GM19328 (cell line): ENCODE data around the gene PGM1.

Experiments
- ATAC-seq: cut with Tn5 transposase; IDR thresholded peaks from one replicate; pipeline ENCODE4 v1.9.1; 2021; ENCODE audit warnings: mild to moderate bottlenecking, moderate library complexity; ENCODE audit not compliant: unreplicated experiment

The PGM1 gene

DNA sequence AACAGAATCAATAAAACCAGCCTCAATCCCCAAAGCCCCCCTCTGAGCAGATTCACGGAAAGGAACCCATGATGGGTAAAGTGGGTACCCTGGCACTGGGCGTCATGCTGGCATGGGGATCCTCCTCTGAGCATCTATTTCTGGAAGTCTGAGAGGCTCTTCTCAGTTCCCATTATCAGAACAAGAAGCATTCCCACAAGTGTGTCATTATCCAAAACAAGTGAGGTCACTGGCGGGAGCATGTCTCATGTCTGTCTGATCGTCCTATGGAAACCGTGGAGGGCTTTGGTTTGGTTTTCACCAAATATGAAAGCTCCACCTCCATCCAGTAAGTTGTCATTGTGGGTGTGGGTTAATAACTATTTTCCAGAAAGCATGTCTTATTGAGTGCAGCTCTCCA is 70.7 kb downstream of the PGM1 start:
- ATAC-seq, result no peak

- ATAC-seq, result no peak
Observed at GRCh38 chr1:63664742-63665141, 71.5 kb downstream of the PGM1 start.

DNA sequence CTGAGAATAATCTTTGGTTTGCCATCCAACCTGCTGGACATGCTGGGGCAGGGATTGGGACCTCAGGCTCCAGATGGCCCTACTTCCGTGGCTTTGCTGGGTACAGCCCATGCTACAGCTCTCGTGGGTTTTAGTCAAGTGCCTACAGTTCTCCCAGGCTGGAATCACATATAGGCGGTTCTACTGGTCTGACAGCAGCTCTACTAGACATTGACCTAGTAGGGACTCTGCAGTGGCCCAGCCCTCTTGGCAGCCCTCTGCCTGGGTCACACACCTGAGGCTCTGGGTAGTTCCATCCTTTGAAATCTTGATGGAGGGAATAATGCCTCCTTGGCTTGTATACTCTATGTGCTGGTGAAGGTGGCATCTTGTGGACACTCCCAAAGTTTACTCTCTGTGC is 72.2 kb downstream of the PGM1 start:
- no peak for ATAC-seq

- ATAC-seq, result no peak
Observed at GRCh38 chr1:63665824-63666223, 72.6 kb downstream of the PGM1 start.

- no peak for ATAC-seq
Observed at GRCh38 chr1:63668298-63668697, 75.1 kb downstream of the PGM1 start.

DNA sequence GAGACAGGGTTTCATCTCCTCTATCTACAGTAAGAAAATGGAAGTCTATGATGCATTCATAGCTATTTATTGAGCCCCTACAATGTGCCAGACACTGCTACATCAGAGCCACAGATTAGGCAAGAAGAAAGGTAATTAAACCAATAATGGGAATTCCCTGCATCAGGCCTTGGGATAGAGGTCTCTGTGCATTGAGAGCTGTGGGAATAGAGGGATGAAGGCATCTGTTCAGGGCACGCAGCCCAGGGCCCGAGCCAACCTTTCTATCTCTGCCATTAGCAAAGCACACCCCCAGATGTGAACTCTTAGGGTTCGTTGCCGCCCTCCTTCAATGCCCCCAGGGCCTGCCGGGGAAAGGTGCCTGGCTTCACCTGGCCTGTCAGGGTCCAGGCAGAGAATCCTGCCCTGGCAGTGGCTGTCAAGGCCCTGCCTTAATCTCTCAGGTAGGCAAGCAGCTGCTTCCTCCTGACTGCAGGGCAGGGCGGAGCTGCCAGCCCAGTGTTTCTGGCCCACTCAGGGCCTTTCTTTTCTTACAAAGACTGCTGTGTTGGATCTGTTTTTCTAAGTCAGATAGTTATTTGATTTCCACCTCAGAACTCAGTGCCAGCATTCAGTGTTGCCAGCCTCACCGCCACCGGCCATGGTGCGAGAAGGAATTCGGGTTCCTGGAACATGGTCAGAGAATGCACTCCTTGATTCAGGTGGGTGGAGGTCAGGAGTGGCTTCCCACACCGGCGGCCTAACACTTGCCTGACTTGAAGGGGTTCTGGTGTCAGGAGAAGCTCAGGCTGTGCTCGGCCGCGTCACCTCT is 76.1 kb downstream of the PGM1 start:
- no peak for ATAC-seq

- ATAC-seq, result no peak
Observed at GRCh38 chr1:63670164-63670563, 77.0 kb downstream of the PGM1 start.

DNA sequence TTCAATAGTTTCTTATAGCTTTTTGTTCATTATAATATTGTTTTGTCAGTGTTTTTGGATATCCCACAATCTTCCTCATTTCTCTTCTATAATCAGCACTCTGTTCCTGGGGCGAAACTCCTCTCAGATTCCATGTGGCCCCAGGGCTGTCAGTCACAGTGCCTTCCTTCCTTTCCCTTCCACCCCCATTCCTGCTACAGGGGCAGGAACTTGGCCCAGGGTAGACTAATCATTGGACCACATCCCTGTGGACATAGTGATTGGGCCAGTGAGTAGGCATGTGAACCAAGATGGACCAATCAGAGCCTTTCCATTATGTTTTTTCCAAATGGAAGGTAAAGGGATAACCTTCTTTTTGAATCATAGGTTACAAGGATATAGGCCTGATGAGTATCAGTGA is 78.3 kb downstream of the PGM1 start:
- ATAC-seq, result no peak

GRCh38 chr1:63674238-63674864 is 81.1 kb downstream of the PGM1 start:
- ATAC-seq, result no peak

- no peak for ATAC-seq
Observed at GRCh38 chr1:63674865-63675419, 81.7 kb downstream of the PGM1 start.

GRCh38 chr1:63675420-63675931 is 82.3 kb downstream of the PGM1 start:
- ATAC-seq, result no peak

DNA sequence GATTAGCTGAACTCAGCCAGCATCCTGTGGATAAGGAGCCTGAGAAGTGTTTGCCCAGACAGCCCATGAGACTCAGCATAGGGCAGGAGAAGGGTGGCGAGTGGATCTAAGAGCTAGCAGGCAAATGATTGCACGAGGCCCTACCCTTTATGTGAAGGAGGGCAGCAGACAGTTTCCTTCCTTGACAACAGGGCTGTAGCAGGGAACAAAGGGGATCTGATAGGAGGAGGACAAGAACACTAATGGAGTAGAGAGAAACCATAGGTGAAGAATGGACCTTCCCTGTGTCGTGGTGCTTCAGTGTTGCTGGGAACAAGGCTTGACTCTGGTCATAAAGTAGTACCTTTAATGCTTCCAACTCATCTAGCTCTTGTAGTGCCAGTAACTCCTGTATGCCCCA is 84.3 kb downstream of the PGM1 start:
- no peak for ATAC-seq

DNA sequence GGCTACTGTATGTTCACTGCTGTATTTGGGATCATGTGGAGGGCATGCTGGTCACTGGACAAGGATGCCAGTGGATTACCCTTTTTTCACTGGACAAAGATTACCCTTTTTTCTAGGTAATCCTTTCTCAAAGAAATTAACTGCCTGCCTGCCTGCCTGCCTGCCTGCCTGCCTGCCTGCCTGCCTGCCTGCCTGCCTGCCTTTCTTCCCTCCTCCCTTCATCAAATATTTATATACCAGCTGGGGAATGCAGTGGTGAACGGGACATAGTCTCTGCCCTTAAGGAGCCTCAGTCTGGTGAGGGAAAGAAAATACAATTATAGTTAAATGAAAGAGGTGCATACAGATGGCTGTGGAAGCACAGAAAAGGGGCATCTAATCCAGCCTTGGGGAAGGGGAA is 85.0 kb downstream of the PGM1 start:
- ATAC-seq, result no peak

GRCh38 chr1:63679076-63679475 is 85.9 kb downstream of the PGM1 start:
- ATAC-seq, result no peak

GRCh38 chr1:63679589-63679988 is 86.4 kb downstream of the PGM1 start:
- ATAC-seq, result no peak

- ATAC-seq, result no peak
Observed at GRCh38 chr1:63682936-63683335, 89.7 kb downstream of the PGM1 start.

GRCh38 chr1:63683759-63684158 is 90.5 kb downstream of the PGM1 start:
- no peak for ATAC-seq

DNA sequence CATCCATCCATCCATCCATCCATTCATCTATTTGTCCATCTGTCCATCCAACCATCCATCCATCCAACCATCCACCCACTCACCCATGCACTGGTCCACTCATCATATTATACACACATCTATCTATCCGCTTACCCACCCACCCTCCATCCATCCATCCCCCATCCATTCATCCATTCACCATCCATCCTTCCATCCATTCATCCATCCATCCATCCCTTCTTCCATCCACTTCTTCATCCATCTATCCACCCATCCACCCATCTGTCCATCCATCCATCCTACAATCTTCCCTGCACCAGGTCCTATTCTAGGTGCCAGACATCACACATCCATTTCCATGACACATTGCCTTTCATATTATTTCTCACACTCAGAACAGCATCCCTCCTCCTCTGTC is 93.5 kb downstream of the PGM1 start:
- ATAC-seq, result no peak

GRCh38 chr1:63688302-63688890 is 95.2 kb downstream of the PGM1 start:
- ATAC-seq, result no peak

- ATAC-seq, result no peak
Observed at GRCh38 chr1:63690966-63691700, 97.9 kb downstream of the PGM1 start.
